Upper lobe of left lung (tissue), 4 donors: ENCODE measurements around the gene SCGB1C1.

ENCODE experiments used
- CTCF ChIP-seq, 6 experiments: fragments of 450-650 bp in 4 of 6; fragments of 200-600 bp in 2 of 6; sonication (generic) in 2 of 6; IDR thresholded peaks; one replicate each; pipeline ENCODE4 v1.5.1; 2016 to 2019; ENCODE audit warnings: antibody characterized with exemption in 6 of 6
- POLR2A ChIP-seq, 4 donors: fragments of 450-650 bp; IDR thresholded peaks; one replicate each; pipeline ENCODE4 v1.5.1; 2016 to 2017; ENCODE audit warnings: antibody characterized with exemption in 4 of 4, mild to moderate bottlenecking in 2 of 4
- POLR2AphosphoS5 ChIP-seq, 2 donors: sonication (generic); formaldehyde crosslinking; IDR thresholded peaks; one replicate each; pipeline ENCODE4 v1.5.1; 2017; ENCODE audit warnings: antibody characterized with exemption in 2 of 2

- TF ChIP-seq CTCF (IDR thresholded peaks at IDR 0.05) (peak in 1 of 6 experiments; percentile 13), POLR2AphosphoS5 (IDR thresholded peaks at IDR 0.05) (peak; percentile 72 to 88), POLR2A (IDR thresholded peaks at IDR 0.05) (peak in 3 of 4 donors; percentile 76 to 93 (median 82))
Observed at GRCh38 chr11:208181-208916, 15.5 kb downstream of the SCGB1C1 start.
